K562 (cell line): ENCODE data around the gene BSPRY. TPM values are rescaled to one million over a fixed set of nuclear protein-coding genes. Genes with fewer than 3 reads are reported as not detected.

Experiments used
- ATAC-seq: fragments of 200-7000 bp; cut with Tn5 transposase; 3 replicates; pipeline ENCODE4 v1.9.1; 2020; ENCODE audit warnings: moderate library complexity
- BruUV-seq: library from RNA; stranded (reverse); fragments of 400-500 nt; replicated peaks from 2 replicates; lab custom pipeline; 2021; lab: Mats Ljungman, UMichigan
- CTCF ChIA-PET: fragments of 300-600 bp; formaldehyde crosslinking; extraction: SDS; loops from one replicate; lab custom pipeline; 2021; ENCODE audit warnings: low intra/inter-chr PET ratio; lab: Yijun Ruan, JAX
- POLR2A ChIA-PET: fragments of 300-600, 350-650 bp; sonication (Branson Sonifier 250); formaldehyde crosslinking; extraction: SDS; loops from one replicate; lab custom pipeline; 2021; ENCODE audit warnings: antibody characterized with exemption, inconsistent platforms; lab: Yijun Ruan, JAX
- DNase-seq, 4 experiments: peaks; one replicate each; pipeline versions ENCODE4 v3.0.0 to v3.0.0-alpha.2; 2011 to 2018; ENCODE audit warnings: low spot score in 3 of 4, mixed read lengths in 3 of 4; ENCODE audit errors: extremely low read depth in 1 of 4
- FAIRE-seq: peaks from 2 replicates; lab custom pipeline; 2011; peaks lifted over from hg19 to GRCh38; lab: Jason Lieb, UNC
- H2AFZ ChIP-seq: 2 replicates; pipeline ENCODE4 v1.6.0; 2011; ENCODE audit warnings: low read depth, low read length, control low read depth, inconsistent platforms
- H3K27ac ChIP-seq: fragments of 200-600 bp; 3 replicates; pipeline ENCODE4 v1.8.0; 2011; ENCODE audit warnings: low read depth, mild to moderate bottlenecking, control low read depth, inconsistent platforms, low read length, moderate library complexity, mixed read lengths; ENCODE audit errors: extremely low read depth
- H3K27me3 ChIP-seq, 2 experiments: fragments of 300-600 bp in 1 of 2; 2 replicates in 1 of 2; 3 replicates in 1 of 2; pipeline versions ENCODE4 v1.6.0 to v1.8.0; 2011; ENCODE audit warnings: inconsistent platforms in 2 of 2, low read length in 2 of 2, mild to moderate bottlenecking in 1 of 2, mixed read lengths in 1 of 2, moderate library complexity in 1 of 2; ENCODE audit not compliant: control insufficient read depth in 2 of 2, insufficient read depth in 2 of 2
- H3K36me3 ChIP-seq: fragments of 300-600 bp; 3 replicates; pipeline ENCODE4 v1.8.0; 2011; ENCODE audit warnings: mild to moderate bottlenecking, low read length, inconsistent platforms; ENCODE audit not compliant: control insufficient read depth, insufficient read depth
- H3K4me1 ChIP-seq, 2 experiments: fragments of 200-600 bp in 1 of 2; replicated peaks in 1 of 2; 2 replicates in 1 of 2; 3 replicates in 1 of 2; pipeline versions ENCODE4 v1.5.1 to v1.8.0; 2011; ENCODE audit warnings: inconsistent platforms in 2 of 2, low read length in 2 of 2, mild to moderate bottlenecking in 1 of 2, mixed read lengths in 1 of 2, moderate library complexity in 1 of 2; ENCODE audit not compliant: control insufficient read depth in 2 of 2, insufficient read depth in 2 of 2
- H3K4me2 ChIP-seq: 2 replicates; pipeline ENCODE4 v1.6.1; 2011; ENCODE audit warnings: low read length, control low read depth, inconsistent platforms, mixed read lengths; ENCODE audit not compliant: insufficient read depth
- H3K4me3 ChIP-seq: fragments of 200-600 bp; sonication (generic), shearing (Covaris generic); 2 replicates; pipeline ENCODE4 v1.5.1; 2016; ENCODE audit warnings: control low read depth, inconsistent platforms
- H3K79me2 ChIP-seq: fragments of 200-600 bp; 3 replicates; pipeline ENCODE4 v1.8.0; 2011; ENCODE audit warnings: low read length, inconsistent platforms; ENCODE audit not compliant: control insufficient read depth, insufficient read depth
- H3K9ac ChIP-seq, 2 experiments: 2 replicates each; pipeline versions ENCODE4 v1.6.0 to v1.6.1; 2011; ENCODE audit warnings: low read depth in 2 of 2, low read length in 2 of 2, control low read depth in 1 of 2, inconsistent platforms in 1 of 2, mild to moderate bottlenecking in 1 of 2, mixed read lengths in 1 of 2; ENCODE audit not compliant: insufficient read depth in 1 of 2
- H3K9me1 ChIP-seq: one replicate; pipeline ENCODE4 v1.6.0; 2011; ENCODE audit warnings: inconsistent platforms, mild to moderate bottlenecking, low read length, moderate library complexity; ENCODE audit not compliant: control insufficient read depth, insufficient read depth
- H3K9me3 ChIP-seq: replicated peaks from 2 replicates; pipeline ENCODE4 v1.5.1; 2011; ENCODE audit warnings: low read depth, low read length, inconsistent platforms; ENCODE audit not compliant: control insufficient read depth, insufficient read depth
- H4K20me1 ChIP-seq: replicated peaks from 2 replicates; pipeline ENCODE4 v1.6.1; 2011; ENCODE audit warnings: low read length, inconsistent platforms, mixed read lengths; ENCODE audit not compliant: control insufficient read depth, insufficient read depth
- BRCA1 ChIP-seq, 2 experiments: fragments of 450-650 bp in 1 of 2; sonication (generic) in 1 of 2; formaldehyde crosslinking in 1 of 2; IDR thresholded peaks; 2 replicates each; pipeline versions ENCODE4 v1.5.0 to v1.6.1; 2017 to 2020; ENCODE audit warnings: mild to moderate bottlenecking in 1 of 2, missing genetic modification reagents in 1 of 2
- BRD4 ChIP-seq: fragments of 200-600 bp; sonication (generic); IDR thresholded peaks from 2 replicates; pipeline ENCODE4 v1.6.1; 2017; ENCODE audit warnings: inconsistent platforms
- GABPA ChIP-seq: fragments of 200-800 bp; sonication (Bioruptor generic); conservative IDR thresholded peaks from 2 replicates; pipeline ENCODE4 v1.6.1; 2016; ENCODE audit warnings: low read depth, missing genetic modification characterization, missing compliant biosample characterization
- MEF2D ChIP-seq: conservative IDR thresholded peaks from 2 replicates; pipeline ENCODE4 v1.6.1; 2016; ENCODE audit warnings: low read depth, missing genetic modification characterization, missing compliant biosample characterization
- PHTF2 ChIP-seq: fragments of 250-450 bp; sonication (Bioruptor Pico); IDR thresholded peaks from 2 replicates; pipeline ENCODE4 v1.5.0; 2021; ENCODE audit warnings: mild to moderate bottlenecking
- PYGO2 ChIP-seq: fragments of 450-650 bp; IDR thresholded peaks from 2 replicates; pipeline ENCODE4 v1.6.1; 2016; ENCODE audit warnings: mild to moderate bottlenecking, missing genetic modification characterization, moderate library complexity, missing compliant biosample characterization
- RBM22 ChIP-seq: fragments of 200-400 bp; formaldehyde crosslinking; IDR thresholded peaks from 2 replicates; pipeline ENCODE4 v1.6.1; 2018; ENCODE audit warnings: low read length, low read depth; ENCODE audit not compliant: poor library complexity, severe bottlenecking
- RBM25 ChIP-seq: fragments of 200-400 bp; formaldehyde crosslinking; IDR thresholded peaks from 2 replicates; pipeline ENCODE4 v1.6.1; 2018; ENCODE audit warnings: low read length, low read depth, moderate library complexity; ENCODE audit not compliant: severe bottlenecking
- ZNF134 ChIP-seq: fragments of 250-450 bp; sonication (Bioruptor Pico); conservative IDR thresholded peaks from 2 replicates; pipeline ENCODE4 v1.4.0; 2020
- ZNF274 ChIP-seq: IDR thresholded peaks from 2 replicates; pipeline ENCODE4 v1.6.1; 2011; ENCODE audit warnings: low read depth, mild to moderate bottlenecking, low read length, moderate library complexity, borderline replicate concordance
- ZNF445 ChIP-seq: fragments of 250-450 bp; sonication (Bioruptor Pico); IDR thresholded peaks from 2 replicates; pipeline ENCODE4 v1.4.0; 2020; ENCODE audit warnings: low read depth, mild to moderate bottlenecking, moderate library complexity
- ZNF551 ChIP-seq: fragments of 250-450 bp; sonication (Bioruptor Pico); IDR thresholded peaks from 2 replicates; pipeline ENCODE4 v1.5.0; 2021; ENCODE audit warnings: mild to moderate bottlenecking, moderate library complexity
- WGBS: fragments of 100-300 bp; shearing (Covaris generic); methylation state at CpG from one replicate; pipeline ENCODE4 v1.1.6; 2016; ENCODE audit warnings: low coverage, mixed read lengths; ENCODE audit not compliant: insufficient coverage; ENCODE audit errors: missing lambda C conversion rate; 5-methylcytosine and 5-hydroxymethylcytosine counted together
- in situ Hi-C: fragments of 300-500 bp; cut with MboI; formaldehyde crosslinking; loops from 4 replicates; pipeline ENCODE4 v1.15.0; 2018; ENCODE audit warnings: inconsistent platforms, mixed read lengths
- intact Hi-C: fragments of 100-400 bp; cut with micrococcal nuclease; formaldehyde crosslinking; loops from 2 replicates; pipeline ENCODE4 v1.14.2; 2022
- polyA plus RNA-seq, 8 experiments: library from polyadenylated mRNA; depleted of rRNA in 4 of 8; stranded (reverse) in 5 of 8; unstranded in 3 of 8; fragments of >200 nt; fragmentation: Nextera tagmentation in 2 of 8; fragmentation: Illumina TruSeq in 1 of 8; extraction: Ambion mirVana in 2 of 8; extraction: Trizol in 1 of 8; gene quantifications; 2 replicates each; pipeline versions ENCODE4 v1.2.1 to v1.2.3, GENCODE V29; 2011 to 2014; ENCODE audit warnings: inconsistent platforms in 1 of 8, missing spikeins in 1 of 8
- total RNA-seq, 7 experiments: library from RNA; depleted of rRNA in 6 of 7; stranded (reverse); fragments of >200 nt in 6 of 7; fragmentation: Illumina TruSeq in 2 of 7; extraction: Trizol in 2 of 7; gene quantifications; 2 replicates each; pipeline versions ENCODE4 v1.2.1 to v1.2.3, GENCODE V29; 2011 to 2021; ENCODE audit warnings: low replicate concordance in 1 of 7

Gene BSPRY
- total and polyA plus RNA-seq, 9 of the 15 experiments (the other 6 are each of a cell fraction or from before 2014, with no cell fraction given) = 0.07 to 0.67 (median 0.18) TPM

DNA sequence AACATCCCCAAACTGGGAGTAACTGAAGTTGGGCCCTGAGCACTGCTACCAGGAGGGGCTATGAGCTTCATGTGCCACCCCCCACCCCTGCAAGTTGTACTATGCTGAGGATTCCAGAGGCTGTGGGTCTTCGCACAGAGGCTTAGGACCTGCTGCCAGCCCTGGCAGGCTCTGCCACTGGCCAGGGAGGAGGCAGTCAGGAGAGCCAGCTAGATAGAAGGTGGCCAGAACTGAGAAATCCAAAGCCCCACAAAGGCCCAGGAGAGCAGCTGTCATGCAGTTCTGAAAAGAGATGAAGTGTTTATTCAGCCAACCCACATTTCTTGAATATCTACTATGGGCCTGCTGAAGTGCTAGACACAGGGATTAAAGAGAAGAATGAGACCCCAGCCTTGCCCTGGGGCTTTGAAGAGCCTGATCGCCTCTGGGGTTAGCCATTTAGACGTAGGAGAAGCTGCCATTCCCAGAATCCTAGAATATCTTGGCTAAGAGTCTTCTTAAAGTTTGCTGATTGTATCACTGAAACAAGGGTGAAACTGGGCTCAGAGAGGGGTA, 50.4 kb downstream of the BSPRY start:
- H3K36me3 ChIP-seq = no peaks in the 10 kb centered on the region
- no peaks in the 10 kb centered on the region for H3K9me1 ChIP-seq
- no peak for ATAC-seq
- H3K4me3 ChIP-seq = no peak overlapping the region
- intact Hi-C loops = loop anchor here (10.0 kb wide), 1 partner anchor 125 kb away; the partner anchor contains the start of genes CDC26 and PRPF4
- peak overlapping the region in 1 of 2 experiments; percentile 68; a peak in 2 of 4 replicates for H3K9ac ChIP-seq
- H3K79me2 ChIP-seq = no peaks in the 10 kb centered on the region
- peaks cover 22 to 42% of the 10 kb centered on the region in 2 experiments; a peak in 4 of 5 replicates for H3K4me1 ChIP-seq
- no peaks in the 10 kb centered on the region for H3K27me3 ChIP-seq
- H4K20me1 ChIP-seq = 0 out of 2 replicates have a peak, but pooled peaks cover 3% of the 10 kb centered on the region
- no peak overlapping the region for H3K4me2 ChIP-seq
- no peak overlapping the region for H2AFZ ChIP-seq
- no peak overlapping the region for H3K27ac ChIP-seq
- ChIA-PET POLR2A (interaction anchor here (0.7 to 4.5 kb wide), 5 partner anchors 9 to 89 kb away, joined by 3 to 43 read pairs (median 3); partner anchors contain the start of genes C9orf43 and POLE3), CTCF (no interaction called here)
- no peak for DNase-seq
- FAIRE-seq = no peak
- no peaks in the 10 kb centered on the region for H3K9me3 ChIP-seq
- BruUV-seq = no TSS peak
- 76% methylated on average over 3 of the region's 3 CpGs for WGBS
- in situ Hi-C loops = no loop called here
- TF ChIP-seq RBM22 (no peak), PHTF2 (CRISPR knock-in tag) (no peak), BRCA1 (IDR thresholded peaks at IDR 0.05) (no peak), BRCA1 (CRISPR knock-in tag; IDR thresholded peaks at IDR 0.05) (no peak), ZNF445 (no peak), MEF2D (no peak), RBM25 (no peak), ZNF134 (no peak), ZNF274 (no peak), PYGO2 (tag) (no peak), BRD4 (no peak), ZNF551 (CRISPR knock-in tag) (no peak), GABPA (tag) (no peak)
